Upper lobe of left lung (tissue), 6 donors: ENCODE data around the gene LRRC7. TPM values are rescaled to one million over a fixed set of nuclear protein-coding genes. Genes with fewer than 3 reads are reported as not detected.

Experiments
- ATAC-seq, 2 donors: fragments of 200-7000 bp; cut with Tn5 transposase; one replicate each; pipeline ENCODE4 v1.9.1; 2022; ENCODE audit warnings: mild to moderate bottlenecking in 2 of 2, moderate library complexity in 2 of 2; ENCODE audit not compliant: low FRiP score in 2 of 2
- DNase-seq, 2 donors: peaks; one replicate each; pipeline ENCODE4 v3.0.0-alpha.2; 2019 to 2020
- H3K27ac ChIP-seq, 4 donors: fragments of 200-600 bp; sonication (generic); one replicate each; pipeline ENCODE4 v1.5.1; 2016 to 2019
- H3K27me3 ChIP-seq, 4 donors: fragments of 200-600 bp; sonication (generic); one replicate each; pipeline ENCODE4 v1.5.1; 2017 to 2019
- H3K36me3 ChIP-seq, 4 donors: fragments of 200-600 bp; sonication (generic); one replicate each; pipeline ENCODE4 v1.5.1; 2016 to 2019
- H3K4me1 ChIP-seq, 4 donors: fragments of 200-600 bp; sonication (generic); one replicate each; pipeline ENCODE4 v1.5.1; 2018 to 2019
- H3K4me3 ChIP-seq, 4 donors: fragments of 200-600 bp; sonication (generic); one replicate each; pipeline ENCODE4 v1.5.1; 2017 to 2019; ENCODE audit warnings: mild to moderate bottlenecking in 2 of 4, moderate library complexity in 1 of 4
- H3K9me3 ChIP-seq, 4 donors: fragments of 200-600 bp; sonication (generic); one replicate each; pipeline ENCODE4 v1.5.1; 2018 to 2019
- EP300 ChIP-seq, 4 donors: sonication (generic); formaldehyde crosslinking; IDR thresholded peaks; one replicate each; pipeline ENCODE4 v1.5.1; 2017; ENCODE audit warnings: antibody characterized with exemption in 4 of 4, control low read depth in 2 of 4
- POLR2A ChIP-seq, 4 donors: fragments of 450-650 bp; IDR thresholded peaks; one replicate each; pipeline ENCODE4 v1.5.1; 2016 to 2017; ENCODE audit warnings: antibody characterized with exemption in 4 of 4, mild to moderate bottlenecking in 2 of 4
- POLR2AphosphoS5 ChIP-seq, 2 donors: sonication (generic); formaldehyde crosslinking; IDR thresholded peaks; one replicate each; pipeline ENCODE4 v1.5.1; 2017; ENCODE audit warnings: antibody characterized with exemption in 2 of 2
- WGBS, 2 donors: methylation state at CpG; one replicate each; pipeline ENCODE4 v1.1.5; 2017 to 2018; 5-methylcytosine and 5-hydroxymethylcytosine counted together
- total RNA-seq, 6 donors: library from RNA; depleted of rRNA in 4 of 6; stranded (reverse); fragments of >200 nt in 4 of 6; gene quantifications; one replicate each; pipeline versions ENCODE4 v1.1.0 to v1.2.1, GENCODE V29; 2016 to 2021
- TF ChIP-seq, protein P1 (sequence below), 6 experiments: fragments of 450-650 bp in 4 of 6; fragments of 200-600 bp in 2 of 6; sonication (generic) in 2 of 6; IDR thresholded peaks; one replicate each; pipeline ENCODE4 v1.5.1; 2016 to 2019; ENCODE audit warnings: antibody characterized with exemption in 6 of 6
- donor health status: DM: no; HTN: no; CAD: no; lungs with moderate emphysema.
- donor health status: DM: no; HTN: yes; CAD: no; lungs with severe emphysema.

LRRC7 gene
- total RNA-seq, 6 donors from 2014 or later, result not detected

DNA sequence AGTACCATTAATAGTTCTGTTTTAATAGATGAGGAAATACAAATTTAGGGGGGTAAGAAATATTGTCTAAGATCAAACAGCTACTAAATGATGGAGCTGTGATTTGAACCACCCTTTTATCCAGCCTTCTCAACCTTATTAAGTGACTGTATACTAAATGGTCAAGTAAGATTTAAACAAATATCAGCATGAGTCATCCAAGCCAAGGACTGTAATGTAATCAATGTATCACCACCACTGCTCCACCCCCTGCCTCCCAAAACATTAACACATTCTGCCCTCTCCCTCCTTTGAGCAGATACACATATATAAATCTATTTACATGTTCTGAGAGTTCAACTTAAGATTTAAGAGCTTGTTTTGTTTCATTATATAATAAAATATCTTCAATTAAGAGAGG lies 578.8 kb downstream of the LRRC7 start:
- no peak overlapping the region for H3K27ac ChIP-seq
- H3K4me3 ChIP-seq, result no peak overlapping the region

DNA sequence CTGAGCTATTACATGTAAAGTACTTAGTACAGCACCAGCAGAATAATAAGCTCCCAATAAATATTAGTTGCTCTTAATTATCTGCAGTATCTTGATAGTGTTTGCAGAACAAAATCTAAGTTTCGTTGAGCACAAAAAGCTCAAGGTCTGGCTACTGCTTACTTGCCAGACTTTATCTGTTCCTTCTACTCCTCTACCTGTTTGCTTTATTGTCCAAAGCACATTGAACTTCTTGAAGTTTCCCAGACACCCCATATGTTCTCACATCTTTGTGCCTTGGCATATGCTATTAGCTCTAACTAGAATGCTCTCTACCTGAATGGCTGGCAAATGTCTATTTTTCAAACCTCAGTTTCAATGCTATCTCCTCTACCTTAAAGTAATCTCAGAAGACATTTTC lies 582.7 kb downstream of the LRRC7 start:
- Histone ChIP-seq H3K27ac (no peak overlapping the region), H3K4me3 (no peak overlapping the region), H3K36me3 (peaks cover 0 to 37% (median 5%) of the 10 kb centered on the region in 4 donors), H3K27me3 (no peaks in the 10 kb centered on the region), H3K4me1 (no peaks in the 10 kb centered on the region), H3K9me3 (no peaks in the 10 kb centered on the region)
- WGBS, 2 donors, result 94 to 100% methylated on average over 1 of the region's 1 CpG
- no peak for TF ChIP-seq POLR2A (IDR thresholded peaks at IDR 0.05)
- ATAC-seq, result no peak
- no peak for DNase-seq

More for the DNA sequence above, 578.8 kb downstream of the LRRC7 start:
- peaks cover 0 to 29% (median 5%) of the 10 kb centered on the region in 4 donors for H3K36me3 ChIP-seq
- no peaks in the 10 kb centered on the region for H3K9me3 ChIP-seq
- ATAC-seq (no peak), DNase-seq (no peak)
- H3K4me1 ChIP-seq, result no peaks in the 10 kb centered on the region
- H3K27me3 ChIP-seq, result no peaks in the 10 kb centered on the region
- TF ChIP-seq POLR2A (IDR thresholded peaks at IDR 0.05) (no peak), POLR2AphosphoS5 (IDR thresholded peaks at IDR 0.05) (no peak), EP300 (IDR thresholded peaks at IDR 0.05) (no peak)
- TF ChIP-seq, protein P1, sequence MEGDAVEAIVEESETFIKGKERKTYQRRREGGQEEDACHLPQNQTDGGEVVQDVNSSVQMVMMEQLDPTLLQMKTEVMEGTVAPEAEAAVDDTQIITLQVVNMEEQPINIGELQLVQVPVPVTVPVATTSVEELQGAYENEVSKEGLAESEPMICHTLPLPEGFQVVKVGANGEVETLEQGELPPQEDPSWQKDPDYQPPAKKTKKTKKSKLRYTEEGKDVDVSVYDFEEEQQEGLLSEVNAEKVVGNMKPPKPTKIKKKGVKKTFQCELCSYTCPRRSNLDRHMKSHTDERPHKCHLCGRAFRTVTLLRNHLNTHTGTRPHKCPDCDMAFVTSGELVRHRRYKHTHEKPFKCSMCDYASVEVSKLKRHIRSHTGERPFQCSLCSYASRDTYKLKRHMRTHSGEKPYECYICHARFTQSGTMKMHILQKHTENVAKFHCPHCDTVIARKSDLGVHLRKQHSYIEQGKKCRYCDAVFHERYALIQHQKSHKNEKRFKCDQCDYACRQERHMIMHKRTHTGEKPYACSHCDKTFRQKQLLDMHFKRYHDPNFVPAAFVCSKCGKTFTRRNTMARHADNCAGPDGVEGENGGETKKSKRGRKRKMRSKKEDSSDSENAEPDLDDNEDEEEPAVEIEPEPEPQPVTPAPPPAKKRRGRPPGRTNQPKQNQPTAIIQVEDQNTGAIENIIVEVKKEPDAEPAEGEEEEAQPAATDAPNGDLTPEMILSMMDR (IDR thresholded peaks at IDR 0.05), result no peak

- ATAC-seq (no peak), DNase-seq (no peak)
- H3K27ac ChIP-seq, result no peak overlapping the region
- H3K4me1 ChIP-seq, result no peaks in the 10 kb centered on the region
- H3K36me3 ChIP-seq, result peaks cover 0 to 38% (median 3%) of the 10 kb centered on the region in 4 donors
- H3K9me3 ChIP-seq, result no peaks in the 10 kb centered on the region
- no peaks in the 10 kb centered on the region for H3K27me3 ChIP-seq
- TF ChIP-seq, protein P1 (IDR thresholded peaks at IDR 0.05), result no peak
- TF ChIP-seq POLR2A (IDR thresholded peaks at IDR 0.05), result no peak
- TF ChIP-seq POLR2AphosphoS5 (IDR thresholded peaks at IDR 0.05), result no peak
- no peak for TF ChIP-seq EP300 (IDR thresholded peaks at IDR 0.05)
- no peak overlapping the region for H3K4me3 ChIP-seq
- 96% methylated on average over 3 of the region's 3 CpGs for WGBS, 2 donors
Observed at GRCh38 chr1:70153739-70154138, 586.0 kb downstream of the LRRC7 start.

DNA sequence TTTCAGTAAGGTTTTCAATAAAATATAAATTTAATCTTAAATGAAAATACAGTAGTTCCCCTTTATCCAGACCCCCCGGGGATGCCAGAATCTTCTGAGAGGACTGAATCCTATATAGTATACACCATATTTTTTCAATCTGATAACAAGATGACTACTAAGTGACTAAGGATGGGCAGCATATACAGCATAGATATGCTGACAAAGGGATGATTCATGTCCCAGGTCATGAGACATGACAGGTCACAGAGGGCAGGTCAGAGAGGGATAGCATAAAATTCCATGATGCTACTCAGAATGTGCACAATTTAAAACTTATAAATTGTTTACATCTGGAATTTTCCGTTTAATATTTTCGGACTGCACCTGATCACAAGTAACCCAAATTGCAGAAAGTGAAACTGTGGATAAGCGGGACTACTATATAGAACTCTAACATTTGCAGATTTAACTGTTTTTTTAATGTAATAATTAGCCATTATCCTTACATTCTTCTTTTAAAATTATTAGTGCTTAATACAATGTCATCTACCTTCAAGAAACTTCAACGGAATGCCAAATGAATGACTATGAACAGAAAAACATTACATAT lies 588.9 kb downstream of the LRRC7 start:
- DNase-seq, result no peak
- ATAC-seq, result no peak
- H3K4me1 ChIP-seq, result no peaks in the 10 kb centered on the region
- no peak overlapping the region for H3K27ac ChIP-seq
- no peaks in the 10 kb centered on the region for H3K9me3 ChIP-seq
- H3K36me3 ChIP-seq, result peaks cover 0 to 36% (median 0%) of the 10 kb centered on the region in 4 donors
- no peak overlapping the region for H3K4me3 ChIP-seq
- TF ChIP-seq, protein P1 (IDR thresholded peaks at IDR 0.05), result no peak
- no peak for TF ChIP-seq POLR2A (IDR thresholded peaks at IDR 0.05)
- no peak for TF ChIP-seq EP300 (IDR thresholded peaks at IDR 0.05)
- no peak for TF ChIP-seq POLR2AphosphoS5 (IDR thresholded peaks at IDR 0.05)
- 96 to 98% methylated on average over 5 of the region's 5 CpGs for WGBS, 2 donors
- H3K27me3 ChIP-seq, result no peaks in the 10 kb centered on the region

- H3K4me1 ChIP-seq, result no peaks in the 10 kb centered on the region
- 94 to 97% methylated on average over 4 of the region's 4 CpGs for whole genome bisulfite sequencing, 2 donors
- H3K36me3 ChIP-seq, result peaks cover 0 to 14% (median 2%) of the 10 kb centered on the region in 4 donors
- no peak overlapping the region for H3K4me3 ChIP-seq
- no peaks in the 10 kb centered on the region for H3K27me3 ChIP-seq
- H3K9me3 ChIP-seq, result no peaks in the 10 kb centered on the region
- no peak overlapping the region for H3K27ac ChIP-seq
- TF ChIP-seq POLR2A (IDR thresholded peaks at IDR 0.05) (no peak), POLR2AphosphoS5 (IDR thresholded peaks at IDR 0.05) (no peak)
- TF ChIP-seq, protein P1 (IDR thresholded peaks at IDR 0.05), result no peak
- ATAC-seq (no peak), DNase-seq (no peak)
Observed at GRCh38 chr1:70164350-70164749, 596.6 kb downstream of the LRRC7 start.
